LNCaP clone FGC (cell line): Measurements from ENCODE around the gene SAMD4A.

ENCODE experiments used
- DNase-seq: peaks from one replicate; pipeline ENCODE4 v3.0.0-alpha.2; 2011; ENCODE audit warnings: low read depth
- H3K4me3 ChIP-seq: 2 replicates; pipeline ENCODE4 v1.5.1; 2011; ENCODE audit warnings: mild to moderate bottlenecking, low read depth, low read length, control low read depth
- CTCF ChIP-seq: IDR thresholded peaks from 2 replicates; pipeline ENCODE4 v1.5.1; 2012; ENCODE audit warnings: mild to moderate bottlenecking; ENCODE audit not compliant: control insufficient read depth, insufficient read depth; ENCODE audit errors: extremely low read depth

Gene SAMD4A

GRCh38 chr14:54582334-54582733 lies 15.4 kb downstream of the SAMD4A start:
- TF ChIP-seq CTCF, result no peak

DNA sequence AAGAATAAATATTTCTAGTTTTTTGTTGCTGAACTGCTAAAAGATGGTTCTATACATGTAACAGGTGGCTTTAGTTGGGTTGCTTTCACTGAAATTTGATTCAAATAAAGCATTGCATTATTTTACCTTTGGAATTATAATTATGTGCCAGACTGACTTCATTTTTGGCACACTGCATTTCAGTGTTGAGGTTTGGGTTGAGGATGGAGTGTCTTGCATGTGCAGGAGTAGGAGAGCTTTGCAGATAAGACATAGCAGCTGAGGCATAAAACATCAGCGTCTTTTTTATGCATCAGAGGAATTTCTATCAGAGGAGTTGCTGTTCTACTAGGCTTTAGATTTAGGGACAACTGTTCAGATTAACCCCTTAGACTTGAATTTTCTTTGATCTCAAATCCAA lies 17.2 kb downstream of the SAMD4A start:
- no peak for TF ChIP-seq CTCF

More at GRCh38 chr14:54582334-54582733, 15.4 kb downstream of the SAMD4A start:
- DNase-seq, result no peak
- no peak overlapping the region for H3K4me3 ChIP-seq

DNA sequence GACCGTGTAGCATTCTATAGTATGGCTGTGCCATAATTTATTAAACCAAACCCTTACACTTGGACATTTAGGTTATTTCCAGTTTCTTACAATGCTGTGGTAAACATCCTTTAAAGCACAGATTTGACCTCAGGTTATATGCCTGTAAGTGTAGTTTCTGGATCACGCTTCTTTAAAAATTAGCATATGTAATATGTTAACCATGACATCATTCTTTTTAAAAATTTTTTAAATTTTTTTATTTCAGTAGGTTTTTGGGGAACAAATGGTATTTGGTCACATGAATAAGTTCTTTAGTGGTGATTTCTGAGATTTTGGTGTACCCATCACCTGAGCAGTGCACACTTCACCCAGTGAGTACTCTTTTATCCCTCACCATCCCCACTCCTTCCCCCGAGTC lies 18.3 kb downstream of the SAMD4A start:
- no peak for TF ChIP-seq CTCF
- H3K4me3 ChIP-seq, result no peak overlapping the region
- no peak for DNase-seq

More for the DNA sequence above, 17.2 kb downstream of the SAMD4A start:
- no peak overlapping the region for H3K4me3 ChIP-seq
- no peak for DNase-seq

- no peak for TF ChIP-seq CTCF
- DNase-seq, result no peak
- H3K4me3 ChIP-seq, result no peak overlapping the region
Measured at GRCh38 chr14:54589076-54589475, 22.1 kb downstream of the SAMD4A start.

DNA sequence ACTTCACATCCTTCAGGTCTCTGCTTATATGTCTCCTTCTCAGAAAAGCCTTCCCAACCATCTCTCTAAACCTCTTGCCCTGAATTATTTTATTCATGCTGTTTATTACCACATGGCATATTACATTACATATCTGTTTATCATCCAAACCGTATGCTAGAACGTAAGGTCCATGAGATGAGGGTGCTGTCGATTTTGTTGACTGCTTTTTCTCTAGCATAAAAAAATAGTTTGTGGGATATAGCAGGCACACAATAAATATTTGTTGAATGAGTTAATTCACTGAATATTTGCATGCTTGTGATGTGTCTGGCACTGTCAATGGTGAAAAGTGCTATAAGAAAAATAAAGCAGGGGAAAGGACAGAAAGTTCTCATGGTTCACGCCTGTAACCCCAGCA lies 22.9 kb downstream of the SAMD4A start:
- TF ChIP-seq CTCF, result no peak
- no peak overlapping the region for H3K4me3 ChIP-seq
- DNase-seq, result no peak

DNA sequence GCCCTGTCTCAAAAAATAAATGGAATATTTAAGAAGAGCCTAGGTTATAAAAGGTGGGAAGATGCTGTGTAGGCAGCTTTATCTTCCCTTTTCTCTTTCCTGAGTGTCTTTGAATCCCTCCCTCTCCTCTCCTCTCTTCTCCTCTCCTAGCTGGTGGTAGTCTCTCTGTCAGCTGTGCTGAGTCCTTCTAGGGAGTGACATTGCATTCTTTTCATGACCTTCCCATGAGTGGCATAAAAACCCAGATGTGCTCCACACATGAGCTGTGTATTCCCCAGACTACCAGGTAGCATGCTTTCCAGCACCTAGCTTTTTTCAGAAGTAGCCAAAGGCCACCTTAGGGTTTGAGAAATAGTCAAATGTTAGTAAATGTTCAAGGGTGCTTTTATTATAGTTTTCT lies 23.6 kb downstream of the SAMD4A start:
- no peak for TF ChIP-seq CTCF
- no peak for DNase-seq

DNA sequence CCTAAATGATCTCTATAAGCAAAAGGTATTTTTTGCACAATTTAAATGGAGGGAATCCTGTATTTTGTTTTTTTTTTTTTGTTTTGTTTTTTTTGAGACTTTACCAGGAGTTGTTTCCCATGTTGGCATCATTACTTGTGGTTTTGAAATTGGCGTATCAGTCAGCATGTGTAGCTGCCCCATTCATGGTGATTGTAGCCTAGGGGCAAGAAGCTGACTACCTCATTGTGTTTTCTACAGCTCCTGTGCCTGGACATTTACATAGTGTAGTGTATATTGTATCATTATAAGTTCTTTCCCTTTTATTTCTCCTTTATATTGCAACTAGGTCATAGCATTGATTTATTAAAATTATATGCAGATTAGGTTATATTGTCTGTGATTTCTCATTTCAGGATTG lies 24.5 kb downstream of the SAMD4A start:
- no peak overlapping the region for H3K4me3 ChIP-seq
- DNase-seq, result no peak
- no peak for TF ChIP-seq CTCF

More for the DNA sequence above, 23.6 kb downstream of the SAMD4A start:
- no peak overlapping the region for H3K4me3 ChIP-seq
